Breast epithelium (tissue), 3 donors: Measurements from ENCODE around the gene PSMG1.

Source experiments
- CTCF ChIP-seq, 3 donors: fragments of 450-650 bp; IDR thresholded peaks; one replicate each; pipeline ENCODE4 v1.5.1; 2016 to 2017; ENCODE audit warnings: antibody characterized with exemption in 3 of 3, mild to moderate bottlenecking in 3 of 3, moderate library complexity in 3 of 3
- POLR2AphosphoS5 ChIP-seq, 3 donors: sonication (generic); formaldehyde crosslinking; IDR thresholded peaks; one replicate each; pipeline ENCODE4 v1.6.1; 2017; ENCODE audit warnings: antibody characterized with exemption in 3 of 3

GRCh38 chr21:39181205-39181818 lies 1.9 kb downstream of the PSMG1 start:
- TF ChIP-seq CTCF (IDR thresholded peaks at IDR 0.05) (no peak), POLR2AphosphoS5 (IDR thresholded peaks at IDR 0.05) (no peak)
